Gastrocnemius medialis (tissue), 4 donors: ENCODE results near the gene DDAH1.

Experiments
- CTCF ChIP-seq, 5 experiments: fragments of 450-650 bp in 3 of 5; fragments of 200-600 bp in 2 of 5; sonication (generic) in 2 of 5; IDR thresholded peaks in 4 of 5; conservative IDR thresholded peaks in 1 of 5; 1 replicate in 4 of 5; 2 replicates in 1 of 5; pipeline ENCODE4 v1.5.1; 2016 to 2019; ENCODE audit warnings: antibody characterized with exemption in 5 of 5, mild to moderate bottlenecking in 3 of 5, moderate library complexity in 3 of 5
- POLR2A ChIP-seq, 2 donors: fragments of 450-650 bp; IDR thresholded peaks; one replicate each; pipeline ENCODE4 v1.6.1; 2017; ENCODE audit warnings: antibody characterized with exemption in 2 of 2, mild to moderate bottlenecking in 2 of 2, moderate library complexity in 2 of 2

- TF ChIP-seq CTCF (IDR thresholded peaks at IDR 0.05 in 4 of 5, conservative IDR thresholded peaks at IDR 0.05 in 1 of 5): no peak
- TF ChIP-seq POLR2A (IDR thresholded peaks at IDR 0.05): no peak
Observed at GRCh38 chr1:85363521-85363920, 101.4 kb downstream of the DDAH1 start.
